GM23338 (cell line): ENCODE measurements around the gene HSPA12A. TPM values are rescaled to one million over a fixed set of nuclear protein-coding genes. Genes with fewer than 3 reads are reported as not detected.

Experiments
- ATAC-seq: fragments of 200-7000 bp; cut with Tn5 transposase; 3 replicates; pipeline ENCODE4 v1.9.1; 2020
- DNase-seq: peaks from one replicate; pipeline ENCODE4 v3.0.0-alpha.2; 2015; ENCODE audit warnings: low spot score
- H2AFZ ChIP-seq: fragments of 200-600 bp; sonication (generic); 2 replicates; pipeline ENCODE4 v1.8.0; 2016; ENCODE audit warnings: antibody characterized with exemption, mild to moderate bottlenecking, moderate library complexity
- H3F3A ChIP-seq: fragments of 200-600 bp; sonication (generic); replicated peaks from 2 replicates; pipeline ENCODE4 v1.8.0; 2017; ENCODE audit warnings: antibody characterized with exemption, mixed run types, low read depth
- H3K27ac ChIP-seq: fragments of 200-600 bp; sonication (generic); 2 replicates; pipeline ENCODE4 v1.6.1; 2016; ENCODE audit warnings: low read depth
- H3K27me3 ChIP-seq: fragments of 200-600 bp; sonication (generic); 2 replicates; pipeline ENCODE4 v1.8.0; 2016; ENCODE audit warnings: mild to moderate bottlenecking, mixed run types, moderate library complexity; ENCODE audit not compliant: insufficient read depth
- H3K36me3 ChIP-seq: fragments of 200-600 bp; sonication (generic); 2 replicates; pipeline ENCODE4 v1.8.0; 2016; ENCODE audit warnings: mild to moderate bottlenecking; ENCODE audit not compliant: insufficient read depth
- H3K4me1 ChIP-seq: fragments of 200-600 bp; sonication (generic); 2 replicates; pipeline ENCODE4 v1.8.0; 2016; ENCODE audit warnings: mild to moderate bottlenecking, moderate library complexity; ENCODE audit not compliant: insufficient read depth
- H3K4me2 ChIP-seq: fragments of 200-600 bp; sonication (generic); 2 replicates; pipeline ENCODE4 v1.7.1; 2017; ENCODE audit warnings: mixed run types
- H3K4me3 ChIP-seq: fragments of 200-600 bp; sonication (generic); 2 replicates; pipeline ENCODE4 v1.6.1; 2016; ENCODE audit warnings: mixed run types
- H3K79me2 ChIP-seq: fragments of 200-600 bp; sonication (generic); replicated peaks from 2 replicates; pipeline ENCODE4 v1.8.0; 2017; ENCODE audit warnings: mild to moderate bottlenecking; ENCODE audit not compliant: insufficient read depth
- H3K9me2 ChIP-seq: fragments of 200-600 bp; sonication (generic); 2 replicates; pipeline ENCODE4 v1.8.0; 2017; ENCODE audit not compliant: insufficient read depth
- H4K20me1 ChIP-seq: fragments of 200-600 bp; sonication (generic); replicated peaks from 2 replicates; pipeline ENCODE4 v1.8.0; 2017; ENCODE audit warnings: mild to moderate bottlenecking; ENCODE audit not compliant: insufficient read depth
- H3K27ac Mint-ChIP-seq: 2 replicates; pipeline ENCODE4 v1.8.0; 2020; ENCODE audit warnings: inconsistent platforms, mild to moderate bottlenecking, moderate library complexity, mixed read lengths
- H3K27me3 Mint-ChIP-seq: 3 replicates; pipeline ENCODE4 v1.8.0; 2022; ENCODE audit warnings: low read depth, mild to moderate bottlenecking, moderate library complexity, mixed read lengths, inconsistent platforms; ENCODE audit not compliant: insufficient read depth, poor library complexity
- H3K36me3 Mint-ChIP-seq: 3 replicates; pipeline ENCODE4 v1.8.0; 2021; ENCODE audit warnings: low read depth, mild to moderate bottlenecking, inconsistent platforms, moderate library complexity, mixed read lengths
- H3K4me1 Mint-ChIP-seq: 3 replicates; pipeline ENCODE4 v1.8.0; 2020; ENCODE audit warnings: mild to moderate bottlenecking, inconsistent platforms, mixed read lengths
- H3K4me3 Mint-ChIP-seq: 3 replicates; pipeline ENCODE4 v1.8.0; 2021; ENCODE audit warnings: moderate library complexity, mild to moderate bottlenecking, inconsistent platforms, mixed read lengths
- H3K9me3 Mint-ChIP-seq: 3 replicates; pipeline ENCODE4 v1.8.0; 2020; ENCODE audit warnings: moderate library complexity, mild to moderate bottlenecking, inconsistent platforms, mixed read lengths
- CREB1 ChIP-seq: fragments of 250-450 bp; sonication (Bioruptor Pico); IDR thresholded peaks from 2 replicates; pipeline ENCODE4 v1.5.0; 2020; ENCODE audit warnings: low read depth, mild to moderate bottlenecking, moderate library complexity
- EZH2 ChIP-seq: fragments of 200-600 bp; sonication (generic); IDR thresholded peaks from one replicate; pipeline ENCODE4 v1.8.0; 2017; ENCODE audit warnings: antibody characterized with exemption, mild to moderate bottlenecking, low read depth; ENCODE audit not compliant: unreplicated experiment
- EZH2phosphoT487 ChIP-seq: fragments of 200-600 bp; sonication (generic); IDR thresholded peaks from one replicate; pipeline ENCODE4 v1.8.1; 2018; ENCODE audit warnings: antibody characterized with exemption; ENCODE audit not compliant: unreplicated experiment
- JUNB ChIP-seq: IDR thresholded peaks from one replicate; pipeline ENCODE4 v1.6.1; 2016; ENCODE audit warnings: antibody characterized with exemption; ENCODE audit not compliant: unreplicated experiment
- NANOG ChIP-seq: IDR thresholded peaks from 2 replicates; pipeline ENCODE4 v1.6.1; 2016; ENCODE audit warnings: antibody characterized with exemption, borderline replicate concordance
- POLR2AphosphoS5 ChIP-seq: IDR thresholded peaks from 2 replicates; pipeline ENCODE4 v1.6.1; 2016; ENCODE audit warnings: antibody characterized with exemption, low read depth
- STAT1 ChIP-seq: IDR thresholded peaks from one replicate; pipeline ENCODE4 v1.6.1; 2016; ENCODE audit warnings: antibody characterized with exemption; ENCODE audit not compliant: unreplicated experiment
- ZNF114 ChIP-seq: fragments of 250-450 bp; sonication (Bioruptor Pico); IDR thresholded peaks from 2 replicates; pipeline ENCODE4 v1.5.0; 2020; ENCODE audit warnings: mild to moderate bottlenecking, moderate library complexity
- ZNF331 ChIP-seq: fragments of 250-450 bp; sonication (Bioruptor Pico); IDR thresholded peaks from 2 replicates; pipeline ENCODE4 v1.5.0; 2020; ENCODE audit warnings: low read depth, mild to moderate bottlenecking, moderate library complexity
- polyA plus RNA-seq: library from polyadenylated mRNA; unstranded; fragments of >200 nt; fragmentation: Nextera tagmentation; extraction: Ambion mirVana; gene quantifications from 2 replicates; pipeline ENCODE4 v1.2.1, GENCODE V29; 2016
- total RNA-seq: library from RNA; depleted of rRNA; stranded (reverse); fragments of >200 nt; shearing (Covaris generic); gene quantifications from 2 replicates; pipeline ENCODE4 v1.2.3, GENCODE V29; 2014
- TF ChIP-seq, protein P1 (sequence below): IDR thresholded peaks from 2 replicates; pipeline ENCODE4 v1.6.1; 2016; ENCODE audit warnings: antibody characterized with exemption
- TF ChIP-seq, protein P2 (sequence below), 2 experiments: fragments of 200-600 bp in 1 of 2; sonication (generic) in 1 of 2; conservative IDR thresholded peaks; 2 replicates each; pipeline versions ENCODE4 v1.5.1 to v1.6.1; 2016 to 2017; ENCODE audit warnings: antibody characterized with exemption in 2 of 2, low read depth in 2 of 2, mild to moderate bottlenecking in 2 of 2, moderate library complexity in 1 of 2
- TF ChIP-seq, protein P3 (sequence below): fragments of 250-450 bp; sonication (Bioruptor Pico); IDR thresholded peaks from 2 replicates; pipeline ENCODE4 v1.5.0; 2020; ENCODE audit warnings: mild to moderate bottlenecking, moderate library complexity
- TF ChIP-seq, protein P4 (sequence below): IDR thresholded peaks from one replicate; pipeline ENCODE4 v1.6.1; 2018; ENCODE audit warnings: antibody characterized with exemption; ENCODE audit not compliant: unreplicated experiment

Gene HSPA12A
- total and polyA plus RNA-seq, 2 experiments from 2014 or later = 4.4 to 6.3 TPM

DNA sequence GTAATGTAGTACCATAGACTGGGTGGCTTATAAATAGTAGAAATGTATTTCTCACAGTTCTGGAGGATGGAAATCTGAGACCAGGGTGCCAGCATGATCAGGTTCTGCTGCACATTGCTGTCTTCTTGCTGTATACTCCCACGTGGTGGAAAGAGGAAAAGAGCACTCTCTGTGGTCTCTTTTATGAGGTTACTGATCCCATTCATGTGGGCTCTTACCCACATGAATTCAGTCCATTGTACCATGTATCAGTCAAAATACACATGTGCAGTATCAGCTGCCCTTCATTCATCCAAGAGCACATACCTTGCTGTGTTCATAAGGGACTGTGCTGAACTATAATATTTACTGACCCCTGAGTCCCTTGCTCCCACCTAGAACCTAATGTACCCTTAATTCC is 104.5 kb downstream of the HSPA12A start:
- Mint-ChIP-seq H3K27me3 (no peaks in the 10 kb centered on the region), H3K4me1 (no peaks in the 10 kb centered on the region), H3K4me3 (no peak overlapping the region), H3K9me3 (no peaks in the 10 kb centered on the region), H3K27ac (no peak overlapping the region), H3K36me3 (no peaks in the 10 kb centered on the region)
- H3K79me2 ChIP-seq = no peaks in the 10 kb centered on the region
- ATAC-seq (no peak), DNase-seq (no peak)
- no peak overlapping the region for H3K27ac ChIP-seq
- no peak overlapping the region for H3K4me3 ChIP-seq
- TF ChIP-seq, protein P1, sequence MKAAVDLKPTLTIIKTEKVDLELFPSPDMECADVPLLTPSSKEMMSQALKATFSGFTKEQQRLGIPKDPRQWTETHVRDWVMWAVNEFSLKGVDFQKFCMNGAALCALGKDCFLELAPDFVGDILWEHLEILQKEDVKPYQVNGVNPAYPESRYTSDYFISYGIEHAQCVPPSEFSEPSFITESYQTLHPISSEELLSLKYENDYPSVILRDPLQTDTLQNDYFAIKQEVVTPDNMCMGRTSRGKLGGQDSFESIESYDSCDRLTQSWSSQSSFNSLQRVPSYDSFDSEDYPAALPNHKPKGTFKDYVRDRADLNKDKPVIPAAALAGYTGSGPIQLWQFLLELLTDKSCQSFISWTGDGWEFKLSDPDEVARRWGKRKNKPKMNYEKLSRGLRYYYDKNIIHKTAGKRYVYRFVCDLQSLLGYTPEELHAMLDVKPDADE = no peak
- no peak for TF ChIP-seq NANOG
- no peak for TF ChIP-seq EZH2
- no peak for TF ChIP-seq ZNF331
- TF ChIP-seq ZNF114 = no peak
- TF ChIP-seq, protein P2, sequence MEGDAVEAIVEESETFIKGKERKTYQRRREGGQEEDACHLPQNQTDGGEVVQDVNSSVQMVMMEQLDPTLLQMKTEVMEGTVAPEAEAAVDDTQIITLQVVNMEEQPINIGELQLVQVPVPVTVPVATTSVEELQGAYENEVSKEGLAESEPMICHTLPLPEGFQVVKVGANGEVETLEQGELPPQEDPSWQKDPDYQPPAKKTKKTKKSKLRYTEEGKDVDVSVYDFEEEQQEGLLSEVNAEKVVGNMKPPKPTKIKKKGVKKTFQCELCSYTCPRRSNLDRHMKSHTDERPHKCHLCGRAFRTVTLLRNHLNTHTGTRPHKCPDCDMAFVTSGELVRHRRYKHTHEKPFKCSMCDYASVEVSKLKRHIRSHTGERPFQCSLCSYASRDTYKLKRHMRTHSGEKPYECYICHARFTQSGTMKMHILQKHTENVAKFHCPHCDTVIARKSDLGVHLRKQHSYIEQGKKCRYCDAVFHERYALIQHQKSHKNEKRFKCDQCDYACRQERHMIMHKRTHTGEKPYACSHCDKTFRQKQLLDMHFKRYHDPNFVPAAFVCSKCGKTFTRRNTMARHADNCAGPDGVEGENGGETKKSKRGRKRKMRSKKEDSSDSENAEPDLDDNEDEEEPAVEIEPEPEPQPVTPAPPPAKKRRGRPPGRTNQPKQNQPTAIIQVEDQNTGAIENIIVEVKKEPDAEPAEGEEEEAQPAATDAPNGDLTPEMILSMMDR (conservative IDR thresholded peaks at IDR 0.05; ENCODE audit: low read depth in 2 of 2) = no peak
- no peak for TF ChIP-seq POLR2AphosphoS5
- TF ChIP-seq CREB1 (CRISPR knock-in tag) = no peak
- TF ChIP-seq, protein P3, sequence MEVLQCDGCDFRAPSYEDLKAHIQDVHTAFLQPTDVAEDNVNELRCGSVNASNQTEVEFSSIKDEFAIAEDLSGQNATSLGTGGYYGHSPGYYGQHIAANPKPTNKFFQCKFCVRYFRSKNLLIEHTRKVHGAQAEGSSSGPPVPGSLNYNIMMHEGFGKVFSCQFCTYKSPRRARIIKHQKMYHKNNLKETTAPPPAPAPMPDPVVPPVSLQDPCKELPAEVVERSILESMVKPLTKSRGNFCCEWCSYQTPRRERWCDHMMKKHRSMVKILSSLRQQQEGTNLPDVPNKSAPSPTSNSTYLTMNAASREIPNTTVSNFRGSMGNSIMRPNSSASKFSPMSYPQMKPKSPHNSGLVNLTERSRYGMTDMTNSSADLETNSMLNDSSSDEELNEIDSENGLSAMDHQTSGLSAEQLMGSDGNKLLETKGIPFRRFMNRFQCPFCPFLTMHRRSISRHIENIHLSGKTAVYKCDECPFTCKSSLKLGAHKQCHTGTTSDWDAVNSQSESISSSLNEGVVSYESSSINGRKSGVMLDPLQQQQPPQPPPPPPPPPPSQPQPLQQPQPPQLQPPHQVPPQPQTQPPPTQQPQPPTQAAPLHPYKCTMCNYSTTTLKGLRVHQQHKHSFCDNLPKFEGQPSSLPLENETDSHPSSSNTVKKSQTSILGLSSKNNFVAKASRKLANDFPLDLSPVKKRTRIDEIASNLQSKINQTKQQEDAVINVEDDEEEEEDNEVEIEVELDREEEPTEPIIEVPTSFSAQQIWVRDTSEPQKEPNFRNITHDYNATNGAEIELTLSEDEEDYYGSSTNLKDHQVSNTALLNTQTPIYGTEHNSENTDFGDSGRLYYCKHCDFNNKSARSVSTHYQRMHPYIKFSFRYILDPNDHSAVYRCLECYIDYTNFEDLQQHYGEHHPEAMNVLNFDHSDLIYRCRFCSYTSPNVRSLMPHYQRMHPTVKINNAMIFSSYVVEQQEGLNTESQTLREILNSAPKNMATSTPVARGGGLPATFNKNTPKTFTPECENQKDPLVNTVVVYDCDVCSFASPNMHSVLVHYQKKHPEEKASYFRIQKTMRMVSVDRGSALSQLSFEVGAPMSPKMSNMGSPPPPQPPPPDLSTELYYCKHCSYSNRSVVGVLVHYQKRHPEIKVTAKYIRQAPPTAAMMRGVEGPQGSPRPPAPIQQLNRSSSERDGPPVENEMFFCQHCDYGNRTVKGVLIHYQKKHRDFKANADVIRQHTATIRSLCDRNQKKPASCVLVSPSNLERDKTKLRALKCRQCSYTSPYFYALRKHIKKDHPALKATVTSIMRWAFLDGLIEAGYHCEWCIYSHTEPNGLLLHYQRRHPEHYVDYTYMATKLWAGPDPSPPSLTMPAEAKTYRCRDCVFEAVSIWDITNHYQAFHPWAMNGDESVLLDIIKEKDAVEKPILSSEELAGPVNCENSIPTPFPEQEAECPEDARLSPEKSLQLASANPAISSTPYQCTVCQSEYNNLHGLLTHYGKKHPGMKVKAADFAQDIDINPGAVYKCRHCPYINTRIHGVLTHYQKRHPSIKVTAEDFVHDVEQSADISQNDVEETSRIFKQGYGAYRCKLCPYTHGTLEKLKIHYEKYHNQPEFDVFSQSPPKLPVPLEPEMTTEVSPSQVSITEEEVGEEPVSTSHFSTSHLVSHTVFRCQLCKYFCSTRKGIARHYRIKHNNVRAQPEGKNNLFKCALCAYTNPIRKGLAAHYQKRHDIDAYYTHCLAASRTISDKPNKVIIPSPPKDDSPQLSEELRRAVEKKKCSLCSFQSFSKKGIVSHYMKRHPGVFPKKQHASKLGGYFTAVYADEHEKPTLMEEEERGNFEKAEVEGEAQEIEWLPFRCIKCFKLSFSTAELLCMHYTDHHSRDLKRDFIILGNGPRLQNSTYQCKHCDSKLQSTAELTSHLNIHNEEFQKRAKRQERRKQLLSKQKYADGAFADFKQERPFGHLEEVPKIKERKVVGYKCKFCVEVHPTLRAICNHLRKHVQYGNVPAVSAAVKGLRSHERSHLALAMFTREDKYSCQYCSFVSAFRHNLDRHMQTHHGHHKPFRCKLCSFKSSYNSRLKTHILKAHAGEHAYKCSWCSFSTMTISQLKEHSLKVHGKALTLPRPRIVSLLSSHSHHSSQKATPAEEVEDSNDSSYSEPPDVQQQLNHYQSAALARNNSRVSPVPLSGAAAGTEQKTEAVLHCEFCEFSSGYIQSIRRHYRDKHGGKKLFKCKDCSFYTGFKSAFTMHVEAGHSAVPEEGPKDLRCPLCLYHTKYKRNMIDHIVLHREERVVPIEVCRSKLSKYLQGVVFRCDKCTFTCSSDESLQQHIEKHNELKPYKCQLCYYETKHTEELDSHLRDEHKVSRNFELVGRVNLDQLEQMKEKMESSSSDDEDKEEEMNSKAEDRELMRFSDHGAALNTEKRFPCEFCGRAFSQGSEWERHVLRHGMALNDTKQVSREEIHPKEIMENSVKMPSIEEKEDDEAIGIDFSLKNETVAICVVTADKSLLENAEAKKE (CRISPR knock-in tag) = no peak
- no peak for TF ChIP-seq STAT1
- TF ChIP-seq, protein P4, sequence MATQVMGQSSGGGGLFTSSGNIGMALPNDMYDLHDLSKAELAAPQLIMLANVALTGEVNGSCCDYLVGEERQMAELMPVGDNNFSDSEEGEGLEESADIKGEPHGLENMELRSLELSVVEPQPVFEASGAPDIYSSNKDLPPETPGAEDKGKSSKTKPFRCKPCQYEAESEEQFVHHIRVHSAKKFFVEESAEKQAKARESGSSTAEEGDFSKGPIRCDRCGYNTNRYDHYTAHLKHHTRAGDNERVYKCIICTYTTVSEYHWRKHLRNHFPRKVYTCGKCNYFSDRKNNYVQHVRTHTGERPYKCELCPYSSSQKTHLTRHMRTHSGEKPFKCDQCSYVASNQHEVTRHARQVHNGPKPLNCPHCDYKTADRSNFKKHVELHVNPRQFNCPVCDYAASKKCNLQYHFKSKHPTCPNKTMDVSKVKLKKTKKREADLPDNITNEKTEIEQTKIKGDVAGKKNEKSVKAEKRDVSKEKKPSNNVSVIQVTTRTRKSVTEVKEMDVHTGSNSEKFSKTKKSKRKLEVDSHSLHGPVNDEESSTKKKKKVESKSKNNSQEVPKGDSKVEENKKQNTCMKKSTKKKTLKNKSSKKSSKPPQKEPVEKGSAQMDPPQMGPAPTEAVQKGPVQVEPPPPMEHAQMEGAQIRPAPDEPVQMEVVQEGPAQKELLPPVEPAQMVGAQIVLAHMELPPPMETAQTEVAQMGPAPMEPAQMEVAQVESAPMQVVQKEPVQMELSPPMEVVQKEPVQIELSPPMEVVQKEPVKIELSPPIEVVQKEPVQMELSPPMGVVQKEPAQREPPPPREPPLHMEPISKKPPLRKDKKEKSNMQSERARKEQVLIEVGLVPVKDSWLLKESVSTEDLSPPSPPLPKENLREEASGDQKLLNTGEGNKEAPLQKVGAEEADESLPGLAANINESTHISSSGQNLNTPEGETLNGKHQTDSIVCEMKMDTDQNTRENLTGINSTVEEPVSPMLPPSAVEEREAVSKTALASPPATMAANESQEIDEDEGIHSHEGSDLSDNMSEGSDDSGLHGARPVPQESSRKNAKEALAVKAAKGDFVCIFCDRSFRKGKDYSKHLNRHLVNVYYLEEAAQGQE = no peak
- no peak for TF ChIP-seq EZH2phosphoT487
- no peak for TF ChIP-seq JUNB
- no peaks in the 10 kb centered on the region for H3K36me3 ChIP-seq
- no peak overlapping the region for H2AFZ ChIP-seq
- H4K20me1 ChIP-seq = no peaks in the 10 kb centered on the region
- H3F3A ChIP-seq = 0 out of 2 replicates have a peak, but pooled peaks cover 2% of the 10 kb centered on the region
- no peaks in the 10 kb centered on the region for H3K27me3 ChIP-seq
- H3K9me2 ChIP-seq = no peaks in the 10 kb centered on the region
- H3K4me1 ChIP-seq = no peaks in the 10 kb centered on the region
- no peak overlapping the region for H3K4me2 ChIP-seq
